Liver (tissue), 3 donors: ENCODE measurements around the gene ARL6.

ENCODE experiments used
- CTCF ChIP-seq: fragments of 150-350 bp; IDR thresholded peaks from 2 replicates; pipeline ENCODE4 v1.5.1; 2017; ENCODE audit warnings: improper control_type of control experiment, low read depth, low read length; ENCODE audit not compliant: missing input control
- EGR1 ChIP-seq, 2 donors: IDR thresholded peaks; 2 replicates each; pipeline ENCODE4 v1.6.1; 2016 to 2018; ENCODE audit warnings: antibody characterized with exemption in 2 of 2, low read depth in 2 of 2
- MAX ChIP-seq: IDR thresholded peaks from 2 replicates; pipeline ENCODE4 v1.6.1; 2016; ENCODE audit warnings: antibody characterized with exemption
- RAD21 ChIP-seq, 2 donors: IDR thresholded peaks; 2 replicates each; pipeline ENCODE4 v1.6.1; 2016; ENCODE audit warnings: antibody characterized with exemption in 2 of 2, mild to moderate bottlenecking in 2 of 2
- SP1 ChIP-seq: IDR thresholded peaks from 2 replicates; pipeline ENCODE4 v1.6.1; 2018; ENCODE audit warnings: antibody characterized with exemption, mild to moderate bottlenecking
- TAF1 ChIP-seq: conservative IDR thresholded peaks from 2 replicates; pipeline ENCODE4 v1.6.1; 2016; ENCODE audit warnings: antibody characterized with exemption, mild to moderate bottlenecking
- YY1 ChIP-seq: IDR thresholded peaks from 2 replicates; pipeline ENCODE4 v1.6.1; 2016; ENCODE audit warnings: antibody characterized with exemption, mild to moderate bottlenecking
- donor health status: healthy.
- donor health status: healthy.

DNA sequence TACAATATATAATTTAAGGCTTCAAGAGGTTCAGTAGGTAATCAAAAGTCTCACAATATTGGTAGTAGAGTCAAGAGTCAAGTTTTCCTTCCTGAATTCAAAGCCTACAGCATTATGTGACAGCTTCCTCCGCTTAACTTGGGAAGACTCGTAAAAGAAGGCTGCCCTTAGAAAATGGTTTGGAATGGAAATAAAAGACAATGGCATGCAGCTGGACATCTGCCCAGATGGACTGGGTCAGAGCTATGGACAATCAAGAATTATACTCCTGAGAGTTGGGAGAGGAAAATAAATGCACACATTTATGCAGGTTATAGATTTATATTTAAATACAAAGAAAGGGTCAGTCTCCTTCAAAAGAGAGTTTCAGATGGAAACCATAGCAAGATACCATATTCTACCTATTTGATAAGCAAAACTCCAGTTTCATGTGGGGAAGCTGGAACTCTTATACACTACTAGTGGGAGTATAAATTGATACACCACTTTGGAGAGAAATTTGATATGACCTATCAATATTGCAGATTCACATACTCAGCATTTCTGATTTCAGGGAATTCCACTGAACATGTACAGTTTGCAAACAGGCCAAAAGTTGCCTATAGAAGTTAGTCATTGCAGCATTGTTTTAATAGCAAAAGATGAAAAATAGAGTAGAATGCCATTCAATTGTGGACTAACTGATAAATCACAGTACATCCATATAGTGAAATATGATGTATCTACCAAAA, 63.3 kb downstream of the ARL6 start:
- TF ChIP-seq CTCF (no peak), EGR1 (IDR thresholded peaks at IDR 0.05; ENCODE audit: low read depth in 2 of 2) (no peak), RAD21 (IDR thresholded peaks at IDR 0.05) (no peak), YY1 (no peak), MAX (no peak), SP1 (no peak), TAF1 (no peak)
